ENCODE measurements around the gene LRP2.

DNA sequence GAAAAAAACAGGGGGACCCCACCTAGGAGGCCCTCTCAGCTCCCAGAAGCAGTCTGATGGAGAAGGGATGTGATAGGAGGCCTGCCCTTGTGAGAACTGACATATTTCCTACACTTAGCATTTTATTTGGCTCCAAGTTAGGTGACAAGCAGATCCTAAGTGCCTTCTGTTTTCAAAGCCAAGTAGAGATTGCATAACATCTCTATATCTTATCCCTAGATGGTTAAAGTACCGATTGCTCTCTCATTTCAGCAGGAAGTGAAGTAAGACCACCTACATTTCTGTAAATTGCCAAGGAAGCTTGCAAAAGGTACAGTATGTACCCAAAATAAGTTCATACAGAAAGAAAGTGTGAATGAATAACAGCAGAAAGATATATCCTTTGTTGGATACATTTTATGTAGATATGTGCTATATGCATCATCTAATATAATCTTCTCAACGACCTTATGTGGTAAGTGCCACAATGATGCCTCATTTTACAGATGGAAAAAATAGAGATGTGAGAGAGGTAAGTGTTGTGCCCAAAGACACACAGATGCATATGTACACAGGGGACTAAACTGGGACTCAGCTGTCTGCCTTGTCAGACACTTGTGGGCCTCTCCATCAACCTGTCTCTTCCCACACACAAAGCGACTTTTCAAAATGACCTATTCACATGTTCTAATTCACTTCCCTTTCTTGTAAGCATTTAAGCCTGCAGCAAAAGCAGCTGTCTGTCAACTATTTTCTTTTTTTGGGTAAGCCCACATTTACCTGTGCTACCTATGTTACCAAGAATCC lies 254.0 kb downstream of the LRP2 start:
- TF ChIP-seq, protein P1, sequence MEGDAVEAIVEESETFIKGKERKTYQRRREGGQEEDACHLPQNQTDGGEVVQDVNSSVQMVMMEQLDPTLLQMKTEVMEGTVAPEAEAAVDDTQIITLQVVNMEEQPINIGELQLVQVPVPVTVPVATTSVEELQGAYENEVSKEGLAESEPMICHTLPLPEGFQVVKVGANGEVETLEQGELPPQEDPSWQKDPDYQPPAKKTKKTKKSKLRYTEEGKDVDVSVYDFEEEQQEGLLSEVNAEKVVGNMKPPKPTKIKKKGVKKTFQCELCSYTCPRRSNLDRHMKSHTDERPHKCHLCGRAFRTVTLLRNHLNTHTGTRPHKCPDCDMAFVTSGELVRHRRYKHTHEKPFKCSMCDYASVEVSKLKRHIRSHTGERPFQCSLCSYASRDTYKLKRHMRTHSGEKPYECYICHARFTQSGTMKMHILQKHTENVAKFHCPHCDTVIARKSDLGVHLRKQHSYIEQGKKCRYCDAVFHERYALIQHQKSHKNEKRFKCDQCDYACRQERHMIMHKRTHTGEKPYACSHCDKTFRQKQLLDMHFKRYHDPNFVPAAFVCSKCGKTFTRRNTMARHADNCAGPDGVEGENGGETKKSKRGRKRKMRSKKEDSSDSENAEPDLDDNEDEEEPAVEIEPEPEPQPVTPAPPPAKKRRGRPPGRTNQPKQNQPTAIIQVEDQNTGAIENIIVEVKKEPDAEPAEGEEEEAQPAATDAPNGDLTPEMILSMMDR (IDR thresholded peaks at IDR 0.05; ENCODE audit: poor library complexity), result no peak
- TF ChIP-seq EZH2 (IDR thresholded peaks at IDR 0.05; ENCODE audit: borderline replicate concordance) (no peak), EZH2phosphoT487 (IDR thresholded peaks at IDR 0.05; ENCODE audit: low read depth, severe bottlenecking, unreplicated experiment) (no peak)

All from hepatocyte (in vitro differentiated cells).